PC-9 (cell line): ENCODE measurements around the gene BRIP1. TPM values are rescaled to one million over a fixed set of nuclear protein-coding genes. Genes with fewer than 3 reads are reported as not detected.

Source experiments
- BruUV-seq: library from RNA; stranded (reverse); fragments of 400-500 nt; replicated peaks from 2 replicates; lab custom pipeline; 2021; lab: Mats Ljungman, UMichigan
- CTCF ChIA-PET: fragments of 300-600 bp; sonication (Branson Sonifier 250); formaldehyde crosslinking; loops from one replicate; lab custom pipeline; 2022; ENCODE audit warnings: antibody characterized with exemption; lab: Charles Lee
- POLR2A ChIA-PET: fragments of 300-600 bp; sonication (Branson Sonifier 250); formaldehyde crosslinking; loops from one replicate; lab custom pipeline; 2022; ENCODE audit warnings: antibody characterized with exemption; ENCODE audit not compliant: unreplicated experiment; lab: Charles Lee
- DNase-seq, 2 experiments: peaks; one replicate each; pipeline versions ENCODE4 v3.0.0 to v3.0.0-alpha.2; 2015 to 2022; ENCODE audit warnings: mixed read lengths in 1 of 2
- H2AFZ ChIP-seq: fragments of 200-600 bp; sonication (generic); 2 replicates; pipeline ENCODE4 v1.8.1; 2017; ENCODE audit warnings: antibody characterized with exemption
- H3F3A ChIP-seq: fragments of 200-600 bp; sonication (generic); 2 replicates; pipeline ENCODE4 v1.8.1; 2017; ENCODE audit warnings: antibody characterized with exemption, mild to moderate bottlenecking, low read depth; ENCODE audit not compliant: insufficient read depth
- H3K27ac ChIP-seq: fragments of 200-600 bp; sonication (generic); 2 replicates; pipeline ENCODE4 v1.6.1; 2016; ENCODE audit warnings: mixed run types
- H3K27me3 ChIP-seq: fragments of 200-600 bp; sonication (generic); 2 replicates; pipeline ENCODE4 v1.6.1; 2016; ENCODE audit warnings: low read depth, mixed run types; ENCODE audit not compliant: insufficient read depth
- H3K36me3 ChIP-seq: fragments of 200-600 bp; sonication (generic); 2 replicates; pipeline ENCODE4 v1.6.1; 2016; ENCODE audit warnings: low read depth, mixed run types
- H3K4me1 ChIP-seq: fragments of 200-600 bp; sonication (generic); replicated peaks from 2 replicates; pipeline ENCODE4 v1.6.1; 2016; ENCODE audit warnings: mixed run types; ENCODE audit not compliant: insufficient read depth
- H3K4me2 ChIP-seq: fragments of 200-600 bp; sonication (generic); 2 replicates; pipeline ENCODE4 v1.6.1; 2017; ENCODE audit warnings: mixed run types
- H3K4me3 ChIP-seq: fragments of 200-600 bp; sonication (generic); 2 replicates; pipeline ENCODE4 v1.6.1; 2016; ENCODE audit warnings: mixed run types
- H3K79me2 ChIP-seq: fragments of 200-600 bp; sonication (generic); 2 replicates; pipeline ENCODE4 v1.6.1; 2017; ENCODE audit warnings: low read depth, mixed run types
- H3K9me2 ChIP-seq: fragments of 200-600 bp; sonication (generic); 2 replicates; pipeline ENCODE4 v1.8.1; 2017; ENCODE audit warnings: mild to moderate bottlenecking; ENCODE audit not compliant: insufficient read depth
- H3K9me3 ChIP-seq: fragments of 200-600 bp; sonication (generic); 2 replicates; pipeline ENCODE4 v1.8.1; 2016; ENCODE audit warnings: low read depth; ENCODE audit not compliant: insufficient read depth
- H4K20me1 ChIP-seq: fragments of 200-600 bp; sonication (generic); 2 replicates; pipeline ENCODE4 v1.8.1; 2017; ENCODE audit not compliant: insufficient read depth
- EZH2 ChIP-seq: fragments of 200-600 bp; sonication (generic); IDR thresholded peaks from 2 replicates; pipeline ENCODE4 v1.8.0; 2017; ENCODE audit warnings: antibody characterized with exemption, low read depth
- intact Hi-C: fragments of 100-400 bp; cut with micrococcal nuclease; formaldehyde crosslinking; loops from one replicate; pipeline ENCODE4 v1.10.0; 2022; ENCODE audit not compliant: unreplicated experiment
- total RNA-seq: library from RNA; stranded (reverse); gene quantifications from 2 replicates; pipeline ENCODE4 v1.2.3, GENCODE V29; 2021
- TF ChIP-seq, protein P1 (sequence below): fragments of 200-600 bp; sonication (generic); conservative IDR thresholded peaks from 2 replicates; pipeline ENCODE4 v1.6.1; 2017; ENCODE audit warnings: mixed run types, antibody characterized with exemption, mild to moderate bottlenecking, moderate library complexity

BRIP1 gene
- total RNA-seq, 1 experiment from 2014 or later = 16.0 TPM

DNA sequence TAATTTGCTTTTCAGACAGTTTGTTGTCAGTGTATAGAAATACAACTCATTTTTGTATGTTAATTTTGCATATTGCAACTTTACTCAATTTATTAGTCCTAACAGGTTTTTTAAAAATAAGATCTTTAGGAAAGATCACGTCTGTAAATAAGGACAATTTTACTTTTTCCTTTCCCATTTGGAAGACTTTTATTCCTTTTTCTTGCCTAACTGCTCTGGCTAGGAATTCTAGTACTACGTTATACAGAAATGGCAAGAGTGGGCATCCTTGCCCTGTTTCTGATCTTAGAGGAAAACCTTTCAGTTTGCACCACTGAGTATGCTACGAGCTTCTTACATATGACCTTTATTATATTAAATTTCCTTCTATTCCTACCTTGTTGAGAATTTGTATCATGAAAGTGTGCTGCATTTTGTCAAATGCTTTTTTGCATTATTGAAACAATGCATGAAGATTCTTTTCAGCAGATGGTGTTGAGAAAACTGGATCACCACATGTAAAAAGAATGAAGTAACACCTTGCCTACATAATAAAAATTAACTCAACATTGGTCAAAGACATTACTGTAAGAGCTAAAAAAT is 113.4 kb downstream of the BRIP1 start:
- no peak for DNase-seq
- intact Hi-C loops = no loop called here
- Histone ChIP-seq H4K20me1 (no peaks in the 10 kb centered on the region), H3K27me3 (no peaks in the 10 kb centered on the region), H2AFZ (no peak overlapping the region), H3K4me1 (no peaks in the 10 kb centered on the region), H3K4me3 (no peak overlapping the region), H3K36me3 (peaks cover 6% of the 10 kb centered on the region; the same call in 1 of the 2 replicates), H3K9me3 (peaks cover 9% of the 10 kb centered on the region; the same call in 1 of the 2 replicates), H3K4me2 (no peak overlapping the region), H3K79me2 (no peaks in the 10 kb centered on the region), H3F3A (no peaks in the 10 kb centered on the region), H3K27ac (no peak overlapping the region), H3K9me2 (no peaks in the 10 kb centered on the region)
- POLR2A ChIA-PET = no interaction called here
- BruUV-seq = no TSS peak
- TF ChIP-seq, protein P1, sequence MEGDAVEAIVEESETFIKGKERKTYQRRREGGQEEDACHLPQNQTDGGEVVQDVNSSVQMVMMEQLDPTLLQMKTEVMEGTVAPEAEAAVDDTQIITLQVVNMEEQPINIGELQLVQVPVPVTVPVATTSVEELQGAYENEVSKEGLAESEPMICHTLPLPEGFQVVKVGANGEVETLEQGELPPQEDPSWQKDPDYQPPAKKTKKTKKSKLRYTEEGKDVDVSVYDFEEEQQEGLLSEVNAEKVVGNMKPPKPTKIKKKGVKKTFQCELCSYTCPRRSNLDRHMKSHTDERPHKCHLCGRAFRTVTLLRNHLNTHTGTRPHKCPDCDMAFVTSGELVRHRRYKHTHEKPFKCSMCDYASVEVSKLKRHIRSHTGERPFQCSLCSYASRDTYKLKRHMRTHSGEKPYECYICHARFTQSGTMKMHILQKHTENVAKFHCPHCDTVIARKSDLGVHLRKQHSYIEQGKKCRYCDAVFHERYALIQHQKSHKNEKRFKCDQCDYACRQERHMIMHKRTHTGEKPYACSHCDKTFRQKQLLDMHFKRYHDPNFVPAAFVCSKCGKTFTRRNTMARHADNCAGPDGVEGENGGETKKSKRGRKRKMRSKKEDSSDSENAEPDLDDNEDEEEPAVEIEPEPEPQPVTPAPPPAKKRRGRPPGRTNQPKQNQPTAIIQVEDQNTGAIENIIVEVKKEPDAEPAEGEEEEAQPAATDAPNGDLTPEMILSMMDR = no peak
- TF ChIP-seq EZH2 = no peak
- CTCF ChIA-PET = no interaction called here

DNA sequence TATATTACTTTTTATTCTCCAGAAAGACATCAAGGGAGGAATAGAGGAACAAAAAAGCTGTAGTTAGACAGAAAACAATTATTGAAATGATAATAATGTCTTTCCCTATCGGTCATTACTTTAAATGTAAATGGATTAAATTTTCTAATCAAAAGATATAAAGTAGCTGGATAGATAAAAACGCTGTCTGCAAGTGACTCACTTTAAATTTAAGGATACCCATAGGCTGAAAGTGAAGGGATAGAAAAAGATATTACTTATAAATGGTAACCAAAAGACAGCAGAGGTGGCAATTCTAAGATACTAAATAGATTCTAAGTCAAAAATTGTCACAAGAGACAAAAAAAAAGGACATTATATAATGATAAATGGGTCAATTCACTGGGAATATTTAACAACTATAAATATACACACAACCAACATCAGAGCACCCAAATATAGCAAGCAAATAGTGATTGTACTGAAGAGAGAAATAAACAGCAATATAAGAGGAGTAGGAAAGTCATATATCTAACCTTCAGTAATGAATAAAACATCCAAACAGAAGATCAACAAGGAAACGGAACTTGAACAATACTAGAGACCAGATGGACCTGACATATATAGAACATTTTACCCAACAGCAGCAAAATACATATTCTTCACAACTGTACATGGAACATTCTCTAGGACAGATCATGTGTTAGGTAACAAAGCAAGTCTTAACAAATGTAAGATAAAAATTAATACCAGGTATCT is 116.9 kb downstream of the BRIP1 start:
- no peaks in the 10 kb centered on the region for H3K9me2 ChIP-seq
- H3K4me1 ChIP-seq = no peaks in the 10 kb centered on the region
- ChIA-PET POLR2A (no interaction called here), CTCF (no interaction called here)
- no peak overlapping the region for H2AFZ ChIP-seq
- intact Hi-C loops = no loop called here
- H3K9me3 ChIP-seq = peaks cover 9% of the 10 kb centered on the region; the same call in 1 of the 2 replicates
- H3K27ac ChIP-seq = no peak overlapping the region
- peaks cover 6% of the 10 kb centered on the region; the same call in 1 of the 2 replicates for H3K36me3 ChIP-seq
- H3K79me2 ChIP-seq = no peaks in the 10 kb centered on the region
- H3K4me2 ChIP-seq = no peak overlapping the region
- no peaks in the 10 kb centered on the region for H4K20me1 ChIP-seq
- H3K27me3 ChIP-seq = no peaks in the 10 kb centered on the region
- H3K4me3 ChIP-seq = no peak overlapping the region
- TF ChIP-seq, protein P1 = no peak
- no peak for TF ChIP-seq EZH2
- H3F3A ChIP-seq = no peaks in the 10 kb centered on the region
- no peak for DNase-seq
- no TSS peak for BruUV-seq

DNA sequence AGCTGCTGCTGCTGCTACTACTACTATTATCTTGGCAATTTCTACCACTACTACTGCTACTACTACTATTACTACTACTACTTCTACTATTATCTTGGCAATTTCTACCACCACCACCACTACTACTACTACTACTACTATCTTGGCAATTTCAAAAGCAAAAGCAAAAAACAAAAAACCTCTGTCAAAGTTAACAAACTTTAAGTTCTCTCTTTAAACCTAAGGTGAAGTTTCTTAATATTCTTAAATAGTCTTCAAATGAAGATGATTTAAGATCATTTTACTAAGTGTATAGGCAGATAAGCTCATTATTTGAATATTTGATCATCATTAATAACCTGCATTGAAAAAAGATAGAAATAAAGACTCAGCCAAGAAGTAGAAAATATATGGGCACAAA is 118.5 kb downstream of the BRIP1 start:
- no peak overlapping the region for H2AFZ ChIP-seq
- H3K4me1 ChIP-seq = no peaks in the 10 kb centered on the region
- no peaks in the 10 kb centered on the region for H3K79me2 ChIP-seq
- CTCF ChIA-PET = no interaction called here
- no peak overlapping the region for H3K27ac ChIP-seq
- POLR2A ChIA-PET = no interaction called here
- no peaks in the 10 kb centered on the region for H3K27me3 ChIP-seq
- no peak overlapping the region for H3K4me3 ChIP-seq
- no peaks in the 10 kb centered on the region for H3K9me2 ChIP-seq
- H4K20me1 ChIP-seq = no peaks in the 10 kb centered on the region
- peaks cover 9% of the 10 kb centered on the region; the same call in 1 of the 2 replicates for H3K9me3 ChIP-seq
- DNase-seq = no peak
- no peaks in the 10 kb centered on the region for H3F3A ChIP-seq
- no peak overlapping the region for H3K4me2 ChIP-seq
- no peak for TF ChIP-seq EZH2
- TF ChIP-seq, protein P1 = no peak
- intact Hi-C loops = no loop called here
- peaks cover 11% of the 10 kb centered on the region; the same call in 1 of the 2 replicates for H3K36me3 ChIP-seq
- BruUV-seq = no TSS peak
